ENCODE measurements around the gene VAV3. TPM values are rescaled to one million over a fixed set of nuclear protein-coding genes. Genes with fewer than 3 reads are reported as not detected.

VAV3 gene
- total RNA-seq, 2 donors from 2014 or later = 1.7 to 4.9 TPM

- H3K27ac Mint-ChIP-seq = no peak overlapping the region
- ATAC-seq (replicated peaks) = no peak
Observed at GRCh38 chr1:107954719-107955415, 10.1 kb downstream of the VAV3 start.

GRCh38 chr1:107954126-107954525 lies 10.9 kb downstream of the VAV3 start:
- no peaks in the 10 kb centered on the region for H3K36me3 Mint-ChIP-seq (ENCODE audit: low read depth)
- H3K27me3 Mint-ChIP-seq = no peaks in the 10 kb centered on the region
- H3K4me3 Mint-ChIP-seq = no peak overlapping the region
- H3K4me1 Mint-ChIP-seq = peaks cover 13% of the 10 kb centered on the region
- no peak for ATAC-seq (replicated peaks)
- no peaks in the 10 kb centered on the region for H3K9me3 Mint-ChIP-seq
- H3K27ac Mint-ChIP-seq = no peak overlapping the region

More at GRCh38 chr1:107954719-107955415, 10.1 kb downstream of the VAV3 start:
- Mint-ChIP-seq H3K4me3 (no peak overlapping the region), H3K36me3 (ENCODE audit: low read depth) (no peaks in the 10 kb centered on the region), H3K27me3 (no peaks in the 10 kb centered on the region), H3K4me1 (peaks cover 13% of the 10 kb centered on the region), H3K9me3 (peaks cover 4% of the 10 kb centered on the region)

- Mint-ChIP-seq H3K4me3 (no peak overlapping the region), H3K27me3 (no peaks in the 10 kb centered on the region), H3K9me3 (no peaks in the 10 kb centered on the region), H3K27ac (no peak overlapping the region), H3K4me1 (peaks cover 13% of the 10 kb centered on the region), H3K36me3 (ENCODE audit: low read depth) (no peaks in the 10 kb centered on the region)
- no peak for ATAC-seq (replicated peaks)
Observed at GRCh38 chr1:107953556-107953955, 11.4 kb downstream of the VAV3 start.

- Mint-ChIP-seq H3K4me3 (no peak overlapping the region), H3K27me3 (no peaks in the 10 kb centered on the region), H3K36me3 (ENCODE audit: low read depth) (no peaks in the 10 kb centered on the region), H3K4me1 (peaks cover 13% of the 10 kb centered on the region), H3K9me3 (no peaks in the 10 kb centered on the region), H3K27ac (no peak overlapping the region)
- ATAC-seq (replicated peaks) = no peak
Observed at GRCh38 chr1:107952989-107953388, 12.0 kb downstream of the VAV3 start.

- Mint-ChIP-seq H3K36me3 (ENCODE audit: low read depth) (no peaks in the 10 kb centered on the region), H3K4me3 (no peak overlapping the region), H3K27ac (no peak overlapping the region), H3K9me3 (no peaks in the 10 kb centered on the region), H3K27me3 (no peaks in the 10 kb centered on the region), H3K4me1 (peaks cover 13% of the 10 kb centered on the region)
- ATAC-seq (replicated peaks) = no peak
Observed at GRCh38 chr1:107950464-107950863, 14.5 kb downstream of the VAV3 start.

GRCh38 chr1:107949467-107950253 lies 15.3 kb downstream of the VAV3 start:
- ATAC-seq (replicated peaks) = peak; percentile 65
- Mint-ChIP-seq H3K4me3 (no peak overlapping the region), H3K4me1 (peaks cover 13% of the 10 kb centered on the region), H3K9me3 (no peaks in the 10 kb centered on the region), H3K36me3 (ENCODE audit: low read depth) (no peaks in the 10 kb centered on the region), H3K27ac (no peak overlapping the region), H3K27me3 (no peaks in the 10 kb centered on the region)

- Mint-ChIP-seq H3K27me3 (no peaks in the 10 kb centered on the region), H3K4me1 (peaks cover 9% of the 10 kb centered on the region), H3K4me3 (no peak overlapping the region), H3K36me3 (ENCODE audit: low read depth) (no peaks in the 10 kb centered on the region), H3K27ac (no peak overlapping the region), H3K9me3 (peaks cover 2% of the 10 kb centered on the region)
- no peak for ATAC-seq (replicated peaks)
Observed at GRCh38 chr1:107946794-107947193, 18.2 kb downstream of the VAV3 start.

- Mint-ChIP-seq H3K36me3 (ENCODE audit: low read depth) (no peaks in the 10 kb centered on the region), H3K9me3 (peaks cover 8% of the 10 kb centered on the region), H3K4me1 (peaks cover 10% of the 10 kb centered on the region), H3K4me3 (no peak overlapping the region), H3K27me3 (no peaks in the 10 kb centered on the region), H3K27ac (no peak overlapping the region)
- ATAC-seq (replicated peaks) = peak; percentile 16
Observed at GRCh38 chr1:107943694-107944093, 21.3 kb downstream of the VAV3 start.

GRCh38 chr1:107942814-107943213 lies 22.2 kb downstream of the VAV3 start:
- no peaks in the 10 kb centered on the region for H3K27me3 Mint-ChIP-seq
- peak overlapping the region; percentile 16 for H3K27ac Mint-ChIP-seq
- peaks cover 10% of the 10 kb centered on the region for H3K4me1 Mint-ChIP-seq
- H3K9me3 Mint-ChIP-seq = peaks cover 8% of the 10 kb centered on the region
- ATAC-seq (replicated peaks) = no peak
- no peaks in the 10 kb centered on the region for H3K36me3 Mint-ChIP-seq (ENCODE audit: low read depth)
- no peak overlapping the region for H3K4me3 Mint-ChIP-seq

- Mint-ChIP-seq H3K27ac (peak overlapping the region; percentile 16), H3K4me3 (no peak overlapping the region), H3K27me3 (no peaks in the 10 kb centered on the region), H3K4me1 (peaks cover 20% of the 10 kb centered on the region), H3K36me3 (ENCODE audit: low read depth) (peaks cover 6% of the 10 kb centered on the region), H3K9me3 (peaks cover 8% of the 10 kb centered on the region)
- ATAC-seq (replicated peaks) = no peak
Observed at GRCh38 chr1:107941531-107941930, 23.4 kb downstream of the VAV3 start.

GRCh38 chr1:107941123-107941522 lies 23.9 kb downstream of the VAV3 start:
- no peak overlapping the region for H3K27ac Mint-ChIP-seq
- no peak for ATAC-seq (replicated peaks)
- H3K9me3 Mint-ChIP-seq = peaks cover 8% of the 10 kb centered on the region
- H3K27me3 Mint-ChIP-seq = no peaks in the 10 kb centered on the region
- H3K36me3 Mint-ChIP-seq (ENCODE audit: low read depth) = peaks cover 6% of the 10 kb centered on the region
- peaks cover 21% of the 10 kb centered on the region for H3K4me1 Mint-ChIP-seq
- H3K4me3 Mint-ChIP-seq = no peak overlapping the region

- Mint-ChIP-seq H3K36me3 (ENCODE audit: low read depth) (peaks cover 8% of the 10 kb centered on the region), H3K27me3 (no peaks in the 10 kb centered on the region), H3K4me3 (no peak overlapping the region), H3K9me3 (peaks cover 8% of the 10 kb centered on the region), H3K27ac (no peak overlapping the region), H3K4me1 (peaks cover 23% of the 10 kb centered on the region)
- ATAC-seq (replicated peaks) = no peak
Observed at GRCh38 chr1:107940701-107941100, 24.3 kb downstream of the VAV3 start.

GRCh38 chr1:107940017-107940577 lies 24.9 kb downstream of the VAV3 start:
- H3K27me3 Mint-ChIP-seq = no peaks in the 10 kb centered on the region
- no peak for ATAC-seq (replicated peaks)
- peaks cover 28% of the 10 kb centered on the region for H3K4me1 Mint-ChIP-seq
- H3K36me3 Mint-ChIP-seq (ENCODE audit: low read depth) = peaks cover 12% of the 10 kb centered on the region
- no peak overlapping the region for H3K4me3 Mint-ChIP-seq
- H3K9me3 Mint-ChIP-seq = peaks cover 8% of the 10 kb centered on the region
- H3K27ac Mint-ChIP-seq = no peak overlapping the region

GRCh38 chr1:107939256-107939655 lies 25.7 kb downstream of the VAV3 start:
- Mint-ChIP-seq H3K9me3 (peaks cover 8% of the 10 kb centered on the region), H3K27ac (no peak overlapping the region), H3K4me1 (peaks cover 36% of the 10 kb centered on the region), H3K27me3 (no peaks in the 10 kb centered on the region), H3K36me3 (ENCODE audit: low read depth) (peaks cover 12% of the 10 kb centered on the region), H3K4me3 (no peak overlapping the region)
- ATAC-seq (replicated peaks) = no peak
